Caki2 (cell line): ENCODE measurements around the gene HCN3. TPM values are rescaled to one million over a fixed set of nuclear protein-coding genes. Genes with fewer than 3 reads are reported as not detected.

Experiments used
- DNase-seq: peaks from one replicate; pipeline ENCODE4 v3.0.0-alpha.2; 2015; ENCODE audit warnings: low read depth
- in situ Hi-C: cut with HindIII; loops from 2 replicates; pipeline ENCODE4 v1.10.0; 2016; ENCODE audit warnings: low sequenced_read_pairs, low pct_unique_long_range_greater_than_20kb, mixed read lengths
- total RNA-seq: library from RNA; depleted of rRNA; stranded (reverse); fragments of >200 nt; shearing (Covaris generic); gene quantifications from 2 replicates; pipeline ENCODE4 v1.2.3, GENCODE V29; 2014; ENCODE audit warnings: low replicate concordance

The HCN3 gene
- total RNA-seq, 1 experiment from 2014 or later: 0.84 TPM

DNA sequence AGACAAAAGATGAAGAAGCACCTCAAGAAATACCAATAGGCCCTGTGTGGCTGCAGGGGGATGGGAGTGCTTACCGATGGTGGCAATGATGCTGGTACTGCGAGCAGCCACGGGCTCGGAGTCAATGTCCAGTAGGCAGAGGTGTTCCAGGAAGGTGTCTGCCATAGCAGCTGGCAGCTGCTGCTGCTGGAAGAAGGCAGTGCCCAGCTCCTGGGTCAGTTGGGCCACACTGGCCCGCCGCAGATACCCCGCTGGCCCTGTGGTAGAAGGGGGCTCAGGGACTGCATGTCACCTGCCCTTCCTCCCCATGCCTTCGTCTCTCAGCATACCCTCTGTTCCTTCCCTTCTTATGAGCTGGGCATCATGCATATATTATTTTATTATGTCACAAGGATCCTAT lies 22.8 kb downstream of the HCN3 start:
- DNase-seq: no peak
- in situ Hi-C loops: no loop called here

- no peak for DNase-seq
- in situ Hi-C loops: no loop called here
Measured at GRCh38 chr1:155300553-155301329, 23.5 kb downstream of the HCN3 start.

- DNase-seq: no peak
- in situ Hi-C loops: no loop called here
Measured at GRCh38 chr1:155301342-155301841, 24.1 kb downstream of the HCN3 start, which contains the start of gene PKLR. TSS of gene PKLR (minus strand) at chr1:155301438. CDS start at chr1:155301395, 43 bp downstream.

DNA sequence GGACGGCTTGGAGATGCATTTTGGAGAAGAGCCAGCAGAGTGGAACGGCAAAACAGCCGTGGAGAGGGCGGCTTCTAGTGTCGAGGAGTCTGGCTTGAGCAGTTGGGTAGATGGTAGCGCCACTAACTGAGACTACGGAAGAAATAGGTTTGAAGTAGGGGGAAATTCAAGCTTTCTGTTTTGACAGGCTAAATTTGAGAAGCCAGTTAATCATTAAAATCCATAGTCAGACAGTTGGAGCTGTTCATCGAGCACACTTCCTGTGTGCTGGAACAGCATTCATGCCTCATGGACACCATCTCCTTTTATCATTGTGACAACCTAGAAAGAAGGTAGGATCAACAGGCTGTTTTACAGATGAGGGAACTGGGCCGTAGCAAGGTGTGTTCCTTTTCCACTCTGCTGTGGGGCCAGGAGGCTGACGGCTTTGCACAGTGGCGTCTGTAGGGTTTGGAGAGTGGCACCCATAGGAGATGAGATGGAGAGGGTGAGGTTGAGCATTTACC lies 27.3 kb downstream of the HCN3 start:
- DNase-seq: peak; percentile 52
- in situ Hi-C loops: no loop called here

DNA sequence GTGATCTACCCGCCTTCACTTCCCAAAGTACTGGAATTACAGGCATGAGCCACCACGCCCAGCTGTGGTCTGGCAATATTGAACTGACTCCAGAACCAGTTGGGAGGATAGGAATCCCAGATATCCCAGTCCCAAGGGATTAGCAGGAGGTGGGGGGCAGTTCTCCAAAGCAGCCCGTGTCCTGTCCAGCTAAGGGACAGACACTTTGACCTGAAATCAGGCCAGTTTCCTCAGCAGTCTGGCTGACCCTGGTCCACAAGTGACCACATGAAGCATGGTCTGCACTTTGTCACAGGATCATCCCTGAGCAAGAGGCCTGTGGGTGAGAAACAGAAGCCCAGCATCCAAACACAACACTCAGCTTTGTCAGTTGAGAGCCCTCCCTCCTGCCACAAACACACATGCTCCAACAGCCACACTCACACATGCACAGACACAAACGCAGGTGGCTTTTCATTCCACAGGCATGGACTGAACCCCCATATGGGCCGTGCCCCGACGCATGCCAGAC lies 28.7 kb downstream of the HCN3 start:
- DNase-seq: no peak
- in situ Hi-C loops: no loop called here

DNA sequence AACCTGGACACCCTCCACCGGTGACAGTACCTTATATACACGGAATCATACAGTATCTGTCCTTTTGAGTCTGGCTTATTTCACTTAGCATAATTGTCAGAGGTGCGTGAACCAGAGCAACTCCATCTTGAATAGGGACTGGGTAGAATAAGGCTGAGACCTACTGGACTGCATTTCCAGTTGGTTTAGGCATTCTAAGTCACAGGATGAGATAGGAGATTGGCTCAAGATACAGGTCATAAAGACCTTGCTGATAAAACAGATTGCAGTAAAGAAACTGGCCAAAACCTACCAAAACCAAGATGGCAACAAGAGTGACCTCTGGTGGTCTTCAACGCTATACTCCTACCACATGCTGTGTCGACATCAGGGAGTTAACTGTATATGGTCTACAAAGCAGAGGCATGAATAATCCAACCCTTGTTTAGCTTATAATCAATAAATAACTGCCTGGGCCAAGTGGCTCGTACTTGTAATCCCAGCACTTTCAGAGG lies 30.0 kb downstream of the HCN3 start:
- peak; percentile 44 for DNase-seq
- in situ Hi-C loops: no loop called here

- DNase-seq: peak; percentile 99
- in situ Hi-C loops: no loop called here
Measured at GRCh38 chr1:155308493-155309422, 31.5 kb downstream of the HCN3 start, which contains the start of gene FDPS. TSS of gene FDPS (plus strand) at chr1:155308866. CDS start at chr1:155309790, 924 bp downstream.

DNA sequence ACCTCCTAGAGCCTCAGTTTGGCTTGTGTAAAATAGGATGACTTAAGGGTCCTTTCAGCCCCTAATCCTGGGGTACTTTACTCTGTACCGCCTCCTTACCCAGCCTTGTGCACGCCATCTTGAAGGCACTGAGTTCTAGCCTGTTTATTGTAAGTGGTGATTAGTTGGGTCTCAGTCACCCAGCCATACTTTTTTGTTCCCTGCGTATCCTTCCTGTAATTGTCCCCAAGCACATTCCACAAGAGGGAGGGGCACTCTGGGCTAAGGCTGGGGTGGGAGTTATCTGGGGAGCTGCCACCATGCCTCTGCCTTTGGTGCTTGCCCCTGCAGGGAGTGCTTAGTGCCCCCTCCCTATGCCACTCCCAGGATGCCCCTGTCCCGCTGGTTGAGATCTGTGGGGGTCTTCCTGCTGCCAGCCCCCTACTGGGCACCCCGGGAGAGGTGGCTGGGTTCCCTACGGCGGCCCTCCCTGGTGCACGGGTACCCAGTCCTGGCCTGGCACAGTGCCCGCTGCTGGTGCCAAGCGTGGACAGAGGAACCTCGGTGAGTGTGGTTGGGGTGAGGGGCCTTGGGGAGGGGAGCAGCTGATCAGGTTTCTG lies 32.3 kb downstream of the HCN3 start:
- in situ Hi-C loops: no loop called here
- DNase-seq: no peak

GRCh38 chr1:155313261-155313660 lies 36.0 kb downstream of the HCN3 start:
- no peak for DNase-seq
- in situ Hi-C loops: no loop called here

- DNase-seq: no peak
- in situ Hi-C loops: no loop called here
Measured at GRCh38 chr1:155316922-155317321, 39.7 kb downstream of the HCN3 start.

DNA sequence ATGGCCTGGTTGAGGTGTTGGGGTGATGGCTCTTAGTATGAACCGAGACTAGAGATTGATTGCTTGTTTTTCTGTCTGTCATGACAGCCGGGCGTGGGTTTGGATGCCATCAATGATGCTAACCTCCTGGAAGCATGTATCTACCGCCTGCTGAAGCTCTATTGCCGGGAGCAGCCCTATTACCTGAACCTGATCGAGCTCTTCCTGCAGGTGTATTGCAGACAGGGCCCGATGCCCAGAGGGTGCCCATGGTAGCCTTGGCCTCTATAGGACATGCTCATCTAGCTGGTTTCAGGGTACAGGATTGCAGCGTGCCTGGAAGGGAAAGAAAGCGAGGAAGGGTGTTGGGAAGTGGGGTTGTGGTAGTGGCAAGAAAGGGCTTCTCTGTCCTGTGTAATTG lies 40.8 kb downstream of the HCN3 start:
- in situ Hi-C loops: no loop called here
- no peak for DNase-seq

GRCh38 chr1:155319536-155319935 lies 42.3 kb downstream of the HCN3 start:
- no peak for DNase-seq
- in situ Hi-C loops: no loop called here

- DNase-seq: no peak
- in situ Hi-C loops: no loop called here
Measured at GRCh38 chr1:155320252-155320651, 43.0 kb downstream of the HCN3 start.

- in situ Hi-C loops: no loop called here
- DNase-seq: no peak
Measured at GRCh38 chr1:155320661-155321617, 43.7 kb downstream of the HCN3 start, which contains the start of gene RUSC1. TSS of gene RUSC1 (plus strand) at chr1:155320894. CDS start at chr1:155321774, 880 bp downstream.

DNA sequence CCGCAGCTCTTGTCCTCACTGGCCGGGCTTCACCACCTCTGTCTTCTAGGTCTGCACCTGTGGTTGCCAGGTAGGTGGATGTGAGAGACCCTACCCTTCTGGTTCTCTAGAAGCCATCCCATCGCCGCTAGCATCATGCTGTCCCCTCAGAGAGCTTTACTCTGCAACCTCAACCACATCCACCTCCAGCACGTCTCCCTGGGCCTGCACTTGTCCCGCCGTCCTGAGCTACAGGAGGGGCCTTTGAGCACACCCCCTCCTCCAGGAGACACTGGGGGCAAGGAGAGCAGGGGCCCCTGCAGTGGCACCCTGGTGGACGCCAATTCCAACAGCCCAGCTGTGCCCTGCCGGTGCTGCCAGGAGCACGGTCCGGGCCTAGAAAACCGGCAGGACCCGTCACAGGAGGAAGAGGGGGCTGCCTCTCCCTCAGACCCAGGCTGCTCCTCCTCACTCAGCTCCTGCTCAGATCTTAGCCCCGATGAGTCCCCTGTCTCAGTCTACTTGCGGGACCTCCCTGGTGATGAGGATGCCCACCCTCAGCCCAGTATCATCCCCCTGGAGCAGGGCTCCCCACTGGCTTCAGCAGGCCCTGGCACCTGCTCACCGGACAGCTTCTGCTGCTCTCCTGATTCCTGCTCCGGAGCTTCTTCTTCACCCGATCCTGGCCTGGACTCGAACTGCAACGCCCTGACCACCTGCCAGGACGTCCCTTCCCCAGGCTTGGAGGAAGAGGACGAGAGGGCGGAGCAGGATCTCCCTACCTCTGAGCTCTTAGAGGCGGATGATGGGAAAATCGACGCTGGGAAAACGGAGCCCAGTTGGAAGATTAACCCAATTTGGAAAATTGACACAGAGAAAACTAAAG lies 44.6 kb downstream of the HCN3 start:
- DNase-seq: no peak
- in situ Hi-C loops: no loop called here

GRCh38 chr1:155322571-155322952 lies 45.3 kb downstream of the HCN3 start:
- in situ Hi-C loops: no loop called here
- DNase-seq: no peak
